HEK293T (cell line): Measurements from ENCODE around the gene SHISA9.

Experiments
- ARNT ChIP-seq: fragments of 450-650 bp; IDR thresholded peaks from 2 replicates; pipeline ENCODE4 v1.6.1; 2017; ENCODE audit warnings: mild to moderate bottlenecking
- BHLHE40 ChIP-seq: fragments of 450-650 bp; IDR thresholded peaks from 2 replicates; pipeline ENCODE4 v1.6.1; 2016; ENCODE audit warnings: mild to moderate bottlenecking, moderate library complexity, borderline replicate concordance
- CTBP1 ChIP-seq: fragments of 450-650 bp; IDR thresholded peaks from 2 replicates; pipeline ENCODE4 v1.6.1; 2016; ENCODE audit warnings: borderline replicate concordance
- ELF4 ChIP-seq: fragments of 450-650 bp; IDR thresholded peaks from 2 replicates; pipeline ENCODE4 v1.6.1; 2017; ENCODE audit warnings: antibody characterized with exemption
- FOXA1 ChIP-seq: fragments of 450-650 bp; IDR thresholded peaks from 2 replicates; pipeline ENCODE4 v1.6.1; 2016; ENCODE audit warnings: mild to moderate bottlenecking
- FOXK2 ChIP-seq: fragments of 450-650 bp; IDR thresholded peaks from 2 replicates; pipeline ENCODE4 v1.6.1; 2016; ENCODE audit warnings: mild to moderate bottlenecking
- FOXM1 ChIP-seq: fragments of 450-650 bp; IDR thresholded peaks from 2 replicates; pipeline ENCODE4 v1.6.1; 2017; ENCODE audit warnings: mild to moderate bottlenecking, borderline replicate concordance
- HDGF ChIP-seq: fragments of 450-650 bp; IDR thresholded peaks from 2 replicates; pipeline ENCODE4 v1.6.1; 2017; ENCODE audit warnings: antibody characterized with exemption, borderline replicate concordance
- L3MBTL2 ChIP-seq: fragments of 450-650 bp; conservative IDR thresholded peaks from 2 replicates; pipeline ENCODE4 v1.6.1; 2016; ENCODE audit warnings: mild to moderate bottlenecking
- LEF1 ChIP-seq: fragments of 450-650 bp; IDR thresholded peaks from 2 replicates; pipeline ENCODE4 v1.6.1; 2017; ENCODE audit warnings: mild to moderate bottlenecking, borderline replicate concordance
- NFRKB ChIP-seq: fragments of 450-650 bp; IDR thresholded peaks from 2 replicates; pipeline ENCODE4 v1.6.1; 2016; ENCODE audit warnings: mild to moderate bottlenecking, moderate library complexity
- SP1 ChIP-seq: fragments of 450-650 bp; IDR thresholded peaks from 2 replicates; pipeline ENCODE4 v1.6.1; 2017
- SUZ12 ChIP-seq: fragments of 450-650 bp; IDR thresholded peaks from 2 replicates; pipeline ENCODE4 v1.6.1; 2016; ENCODE audit warnings: mild to moderate bottlenecking
- TARDBP ChIP-seq: fragments of 450-650 bp; IDR thresholded peaks from 2 replicates; pipeline ENCODE4 v1.6.1; 2016

GRCh38 chr16:12930881-12931280, 29.5 kb downstream of the SHISA9 start:
- TF ChIP-seq NFRKB = no peak
- TF ChIP-seq FOXA1 = no peak
- TF ChIP-seq SP1 = no peak
- TF ChIP-seq ARNT = no peak
- no peak for TF ChIP-seq SUZ12
- TF ChIP-seq HDGF = no peak
- TF ChIP-seq FOXM1 = no peak
- no peak for TF ChIP-seq TARDBP
- no peak for TF ChIP-seq FOXK2
- no peak for TF ChIP-seq CTBP1
- TF ChIP-seq ELF4 = no peak
- no peak for TF ChIP-seq LEF1
- TF ChIP-seq BHLHE40 = no peak
- TF ChIP-seq L3MBTL2 = no peak
